Motor neuron (in vitro differentiated cells): ENCODE measurements around the gene MAS1L. TPM values are rescaled to one million over a fixed set of nuclear protein-coding genes. Genes with fewer than 3 reads are reported as not detected.

Source experiments
- ATAC-seq, 8 experiments: fragments of 200-7000 bp; cut with Tn5 transposase; replicated peaks in 6 of 8; 2 replicates each; pipeline ENCODE4 v1.8.0; 2021; ENCODE audit warnings: mild to moderate bottlenecking in 8 of 8, moderate library complexity in 8 of 8
- H3K27ac ChIP-seq, 2 donors: fragments of 250-450 bp; sonication (Bioruptor Pico); 2 replicates each; pipeline ENCODE4 v1.9.0; 2021; ENCODE audit warnings: antibody characterized with exemption in 2 of 2, mild to moderate bottlenecking in 2 of 2, moderate library complexity in 1 of 2
- H3K4me1 ChIP-seq, 2 donors: fragments of 250-450 bp; sonication (Bioruptor Pico); replicated peaks in 1 of 2; 2 replicates each; pipeline ENCODE4 v1.6.1; 2021; ENCODE audit warnings: antibody characterized with exemption in 2 of 2, mild to moderate bottlenecking in 2 of 2, moderate library complexity in 1 of 2
- H3K4me3 ChIP-seq, 5 donors: fragments of 250-450 bp; sonication (Bioruptor Pico); 2 replicates each; pipeline ENCODE4 v1.9.0; 2021; ENCODE audit warnings: antibody characterized with exemption in 5 of 5, mild to moderate bottlenecking in 5 of 5, moderate library complexity in 4 of 5
- WGBS, 10 experiments: fragments of 450-650 bp; shearing (Covaris generic); methylation state at CpG; one replicate each; pipeline ENCODE4 v1.0.0; 2022; 5-methylcytosine and 5-hydroxymethylcytosine counted together
- in situ Hi-C, 9 experiments: fragments of 400-800 bp; cut with MboI; loops; one replicate each; pipeline ENCODE4 v1.15.0; 2021; ENCODE audit warnings: low sequenced_read_pairs in 9 of 9, low pct_unique_long_range_greater_than_20kb in 2 of 9; ENCODE audit not compliant: unreplicated experiment in 9 of 9
- total RNA-seq, 8 experiments: library from RNA; unstranded; fragments of 300-600 nt; gene quantifications; 2 replicates each; pipeline versions ENCODE4 v1.2.3 to v1.2.4, GENCODE V29; 2022

Gene MAS1L
- total RNA-seq, 8 experiments from 2014 or later: 0.14 to 0.28 TPM; not detected in 6

DNA sequence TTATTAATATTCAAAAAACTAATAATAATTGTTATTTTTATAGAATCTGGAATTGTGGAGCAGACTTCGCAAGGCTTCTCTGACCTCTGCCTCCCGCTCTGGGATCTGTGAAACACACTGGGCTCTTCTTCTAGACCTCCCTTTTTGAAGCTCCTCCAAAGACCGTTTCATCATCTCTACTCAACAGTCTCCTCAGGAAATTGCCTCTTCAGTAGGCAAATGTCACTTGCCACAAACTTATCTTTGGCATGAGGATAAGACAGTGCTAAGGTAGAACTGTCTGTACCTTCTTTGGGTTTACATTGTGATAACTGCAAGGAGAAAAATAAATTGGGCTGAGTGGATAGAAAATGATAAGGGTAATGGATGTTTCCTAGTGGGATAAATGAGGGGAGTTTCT, 2.3 kb upstream of the MAS1L start:
- WGBS, 10 experiments: 22 to 94% (median 57%) methylated on average over 1 to 3 of the region's 3 CpGs; no CpG with 5 or more reads in 2 of the 10 experiments
- H3K27ac ChIP-seq: no peak overlapping the region
- no peak overlapping the region for H3K4me3 ChIP-seq
- ATAC-seq: no peak
- in situ Hi-C loops: no loop called here
- no peaks in the 10 kb centered on the region for H3K4me1 ChIP-seq

DNA sequence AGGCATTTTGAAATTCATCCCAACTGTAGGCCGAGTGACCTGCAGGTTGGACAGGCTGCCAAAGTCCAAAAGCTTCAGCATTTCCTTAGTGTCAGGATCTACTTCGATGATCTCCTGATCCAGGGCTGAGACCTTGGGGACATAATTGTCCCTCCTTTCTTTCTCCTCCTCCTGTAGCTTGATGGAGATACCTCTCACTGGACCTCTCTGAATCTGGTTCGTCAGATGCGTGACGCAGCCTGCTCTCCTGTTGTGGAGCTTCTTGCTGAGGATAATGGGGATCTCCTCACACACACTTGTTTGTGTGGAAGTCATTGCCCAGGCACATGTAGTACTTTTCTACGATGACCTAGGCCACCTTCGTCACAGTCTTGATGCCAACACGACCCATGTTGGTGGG, 1.5 kb upstream of the MAS1L start:
- Histone ChIP-seq H3K4me1 (no peaks in the 10 kb centered on the region), H3K27ac (no peak overlapping the region), H3K4me3 (no peak overlapping the region)
- WGBS, 10 experiments: 23 to 100% (median 87%) methylated on average over 1 to 6 of the region's 8 CpGs; no CpG with 5 or more reads in 1 of the 10 experiments
- no peak for ATAC-seq
- in situ Hi-C loops: no loop called here

DNA sequence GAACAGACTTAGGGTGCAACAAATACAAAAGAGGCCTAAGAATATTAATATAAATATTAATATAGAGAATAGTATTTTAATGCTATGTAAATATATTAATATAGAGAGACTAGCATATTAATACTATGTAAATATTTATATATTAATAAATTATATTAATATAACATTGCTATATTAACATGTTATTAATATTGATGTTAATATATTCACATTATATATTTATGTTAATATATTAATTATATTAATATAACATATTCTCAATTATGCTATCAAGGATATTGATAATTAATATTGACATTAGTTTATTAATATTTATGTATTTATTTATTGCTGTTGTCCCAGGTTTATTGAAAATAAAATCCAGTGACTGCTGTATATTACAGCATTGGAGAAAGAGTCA, 1.1 kb upstream of the MAS1L start:
- ATAC-seq: no peak
- Histone ChIP-seq H3K4me3 (no peak overlapping the region), H3K4me1 (no peaks in the 10 kb centered on the region), H3K27ac (no peak overlapping the region)
- in situ Hi-C loops: no loop called here

DNA sequence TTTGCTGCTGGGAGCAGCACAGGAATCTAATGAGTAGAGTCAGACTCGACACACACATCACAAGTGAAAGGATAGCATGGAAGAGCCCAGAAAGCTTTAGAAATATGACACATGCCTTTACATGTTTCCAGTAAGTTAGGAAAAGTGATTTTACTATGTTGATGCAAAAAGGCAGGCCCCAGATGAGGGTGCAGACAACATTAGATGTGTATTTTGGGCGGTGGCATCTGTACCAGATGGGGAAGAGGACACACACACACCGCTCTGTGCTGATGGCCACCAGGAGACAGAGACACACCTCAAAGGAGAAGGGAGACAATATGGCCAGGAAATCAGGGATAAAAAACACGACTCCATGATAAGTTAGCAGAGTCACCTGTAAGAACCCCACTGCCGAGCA, 625 bp downstream of the MAS1L start:
- no peak overlapping the region for H3K27ac ChIP-seq
- ATAC-seq: peak in 2 of 8 experiments; percentile 60 to 69
- in situ Hi-C loops: no loop called here
- H3K4me1 ChIP-seq: no peaks in the 10 kb centered on the region
- H3K4me3 ChIP-seq: no peak overlapping the region
- 5 to 100% (median 50%) methylated on average over 1 to 4 of the region's 5 CpGs; no CpG with 5 or more reads in 5 of the 10 experiments for WGBS, 10 experiments

DNA sequence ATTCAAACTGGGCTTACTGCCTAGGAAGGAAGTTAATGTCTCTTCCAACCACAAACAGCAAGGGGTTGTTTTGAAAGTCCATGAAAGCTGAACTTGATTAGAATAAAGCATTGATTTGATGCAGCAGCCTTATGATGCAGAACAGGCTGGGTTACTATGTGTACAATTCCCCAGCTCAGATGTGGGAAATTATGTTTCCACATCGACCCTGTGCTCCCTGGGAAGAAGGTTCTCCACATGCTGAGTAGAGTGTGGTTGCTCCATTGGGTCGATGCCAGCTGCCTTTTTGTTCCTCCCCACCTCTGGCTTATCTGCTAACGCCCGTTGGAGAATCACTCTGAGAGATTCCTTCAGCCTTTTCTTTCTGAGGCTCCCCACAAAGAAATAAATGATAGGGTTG, 1.2 kb downstream of the MAS1L start:
- H3K27ac ChIP-seq: no peak overlapping the region
- WGBS, 10 experiments: 0 to 84% (median 60%) methylated on average over 2 to 4 of the region's 4 CpGs; no CpG with 5 or more reads in 3 of the 10 experiments
- in situ Hi-C loops: no loop called here
- H3K4me3 ChIP-seq: no peak overlapping the region
- no peaks in the 10 kb centered on the region for H3K4me1 ChIP-seq
- peak in 2 of 8 experiments; percentile 67 to 85 for ATAC-seq

DNA sequence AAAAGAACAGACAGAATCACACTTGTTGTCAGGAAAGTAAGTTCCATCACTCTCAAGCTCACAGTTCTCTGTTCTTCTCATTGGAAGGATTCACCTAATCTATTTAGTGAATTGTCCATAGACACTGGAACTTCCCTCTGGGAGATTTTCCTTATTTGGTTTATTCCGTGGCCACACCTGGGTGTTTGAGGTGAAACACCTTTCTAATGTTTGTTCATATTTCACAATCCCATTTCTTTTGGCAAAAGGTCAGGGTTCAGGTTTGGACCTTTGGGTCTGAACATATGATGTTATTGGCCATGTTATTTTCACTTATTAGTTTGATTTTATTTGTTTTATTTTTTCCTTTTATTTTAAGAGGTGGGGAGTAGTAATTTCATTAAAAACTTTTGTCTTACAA, 4.0 kb downstream of the MAS1L start:
- ATAC-seq: no peak
- WGBS, 10 experiments: 0 to 83% (median 33%) methylated on average over 1 of the region's 1 CpG; no CpG with 5 or more reads in 1 of the 10 experiments
- in situ Hi-C loops: no loop called here
- Histone ChIP-seq H3K27ac (no peak overlapping the region), H3K4me1 (no peaks in the 10 kb centered on the region), H3K4me3 (no peak overlapping the region)

DNA sequence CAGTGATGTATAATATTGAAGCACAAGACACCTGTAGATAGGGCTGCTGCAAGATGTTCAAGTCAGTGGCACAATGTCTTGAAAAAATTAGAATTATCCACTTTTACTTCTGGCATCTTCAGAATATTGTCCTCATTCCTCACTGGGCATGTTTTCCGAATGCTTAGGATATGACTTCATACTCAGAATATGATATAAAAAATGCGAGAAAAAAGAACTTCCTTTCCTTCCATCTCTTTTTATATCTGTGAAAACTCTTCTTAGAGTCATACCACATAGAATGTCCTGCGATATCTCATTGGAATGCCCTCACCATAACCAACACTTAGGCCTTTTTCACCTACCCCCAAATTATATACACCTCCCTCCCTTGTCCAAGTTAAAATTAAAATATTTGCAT, 4.6 kb downstream of the MAS1L start:
- 0 to 73% (median 27%) methylated on average over 2 to 3 of the region's 3 CpGs; no CpG with 5 or more reads in 2 of the 10 experiments for WGBS, 10 experiments
- in situ Hi-C loops: no loop called here
- Histone ChIP-seq H3K4me1 (no peaks in the 10 kb centered on the region), H3K27ac (no peak overlapping the region), H3K4me3 (no peak overlapping the region)
- no peak for ATAC-seq

DNA sequence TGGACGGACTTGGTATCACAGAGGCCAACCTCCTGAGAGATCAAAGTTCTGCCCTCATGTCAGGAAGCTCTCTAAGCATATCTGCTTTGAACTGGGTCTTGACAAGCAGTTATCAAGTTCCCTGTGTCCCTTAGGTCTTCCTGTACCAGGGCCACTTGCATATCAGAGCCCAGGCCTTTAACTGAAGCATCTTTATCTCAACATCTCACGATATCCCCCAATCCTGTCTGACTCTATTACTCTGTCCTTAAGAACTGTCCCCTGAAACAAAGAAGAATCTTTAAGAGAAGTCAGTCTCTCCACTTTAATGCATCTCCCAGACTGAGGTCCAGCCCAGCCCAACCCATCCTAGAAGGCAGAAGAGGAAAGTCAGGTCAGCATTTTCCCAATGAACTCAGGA, 8.2 kb downstream of the MAS1L start:
- Histone ChIP-seq H3K4me3 (no peak overlapping the region), H3K4me1 (no peaks in the 10 kb centered on the region), H3K27ac (no peak overlapping the region)
- ATAC-seq: no peak
- WGBS, 10 experiments: 0 to 89% (median 44%) methylated on average over 1 to 2 of the region's 2 CpGs; no CpG with 5 or more reads in 6 of the 10 experiments
- in situ Hi-C loops: no loop called here

DNA sequence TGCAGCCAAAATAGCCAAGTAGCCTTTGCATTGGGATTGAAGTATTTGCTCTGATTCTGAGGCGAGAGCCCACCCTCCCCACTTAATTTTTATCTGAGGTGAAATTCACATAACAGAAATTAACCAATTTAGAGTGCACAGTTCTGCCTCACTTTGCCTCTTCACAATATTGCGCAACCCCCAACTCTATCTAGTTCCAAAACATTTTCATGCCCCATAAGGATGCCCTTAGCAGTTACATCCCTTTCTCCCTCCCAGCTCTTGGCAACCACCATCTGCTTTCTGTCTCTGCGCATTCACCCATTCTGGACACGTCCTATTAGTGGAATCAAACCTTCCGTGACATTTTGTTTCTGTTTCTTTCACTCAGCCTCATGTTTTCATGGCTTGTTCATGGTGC, 9.0 kb downstream of the MAS1L start:
- ATAC-seq: no peak
- no peak overlapping the region for H3K4me3 ChIP-seq
- in situ Hi-C loops: no loop called here
- no peaks in the 10 kb centered on the region for H3K4me1 ChIP-seq
- 20 to 90% (median 49%) methylated on average over 1 to 4 of the region's 5 CpGs; no CpG with 5 or more reads in 2 of the 10 experiments for WGBS, 10 experiments
- H3K27ac ChIP-seq: no peak overlapping the region

DNA sequence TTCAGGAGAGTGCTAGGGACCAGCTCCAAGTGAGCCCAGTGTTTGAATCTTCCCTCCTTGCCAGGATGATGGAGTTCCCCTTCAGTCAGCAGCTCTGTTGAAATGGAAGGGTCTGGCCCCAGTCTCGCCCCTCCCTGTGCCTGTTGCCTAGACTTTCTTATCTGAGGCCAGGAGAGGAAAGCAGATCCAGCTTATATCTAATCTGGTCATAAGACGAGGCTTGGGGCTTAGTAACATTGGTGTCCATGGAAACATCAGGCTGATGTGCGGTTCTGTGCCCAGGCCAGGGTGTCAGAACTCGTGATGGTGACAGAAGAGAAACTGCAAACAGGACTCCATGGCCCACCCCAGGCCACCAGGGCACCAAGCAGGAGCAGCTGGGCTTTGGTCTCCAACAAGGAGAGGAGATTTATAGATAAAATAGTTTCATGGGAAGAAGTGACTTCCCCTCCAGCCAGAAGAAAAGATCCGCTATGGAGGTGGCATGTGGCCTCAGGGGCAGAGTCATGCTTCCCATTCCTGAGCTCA, 9.8 kb downstream of the MAS1L start:
- no peak overlapping the region for H3K27ac ChIP-seq
- ATAC-seq: no peak
- no peaks in the 10 kb centered on the region for H3K4me1 ChIP-seq
- H3K4me3 ChIP-seq: no peak overlapping the region
- WGBS, 10 experiments: 0 to 80% (median 40%) methylated on average over 1 to 5 of the region's 5 CpGs; no CpG with 5 or more reads in 3 of the 10 experiments
- in situ Hi-C loops: no loop called here

DNA sequence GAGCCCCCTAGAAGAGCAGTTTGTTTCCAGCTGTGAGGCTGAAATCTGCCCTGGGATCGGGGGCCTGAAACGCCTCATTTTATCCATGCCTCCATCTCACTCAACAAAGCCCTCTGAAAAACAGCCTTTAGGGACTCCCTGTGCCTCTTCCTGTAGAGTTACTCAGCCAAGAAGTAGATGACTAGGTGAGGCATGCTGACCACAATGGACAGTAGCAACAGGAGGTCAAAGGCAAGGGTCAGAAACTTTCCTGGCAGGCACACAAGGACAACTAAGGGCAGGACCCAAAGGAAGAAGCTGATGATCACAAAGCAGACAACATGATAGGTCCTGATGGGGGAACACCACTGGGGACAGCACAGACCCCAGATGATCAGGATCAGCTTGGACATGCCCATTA, 12.8 kb downstream of the MAS1L start:
- no peak for ATAC-seq
- Histone ChIP-seq H3K27ac (no peak overlapping the region), H3K4me3 (no peak overlapping the region), H3K4me1 (no peaks in the 10 kb centered on the region)
- in situ Hi-C loops: no loop called here
- WGBS, 10 experiments: 0 to 100% (median 46%) methylated on average over 1 to 2 of the region's 2 CpGs; no CpG with 5 or more reads in 4 of the 10 experiments

DNA sequence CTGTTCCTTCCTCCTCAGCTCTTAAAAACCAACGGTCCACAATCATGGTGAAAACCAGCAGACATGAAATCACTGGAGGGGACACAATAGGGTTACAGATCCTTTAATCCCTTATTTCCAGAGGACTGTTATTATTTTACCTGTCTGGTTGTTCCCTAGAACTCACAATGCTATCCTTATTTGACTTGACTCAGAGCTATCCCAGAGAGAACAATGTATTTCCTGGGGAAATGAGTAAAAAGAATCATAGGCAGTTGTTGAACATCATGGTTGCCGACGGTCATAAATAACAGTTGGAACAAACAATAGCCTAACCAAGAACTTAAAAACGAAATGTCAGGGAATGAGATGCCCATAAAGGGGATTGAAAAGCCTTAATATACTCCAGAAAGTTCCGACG, 21.5 kb downstream of the MAS1L start:
- WGBS, 10 experiments: 0 to 100% (median 53%) methylated on average over 1 to 6 of the region's 6 CpGs; no CpG with 5 or more reads in 1 of the 10 experiments
- no peaks in the 10 kb centered on the region for H3K4me1 ChIP-seq
- no peak overlapping the region for H3K4me3 ChIP-seq
- H3K27ac ChIP-seq: no peak overlapping the region
- ATAC-seq: no peak
- in situ Hi-C loops: no loop called here

DNA sequence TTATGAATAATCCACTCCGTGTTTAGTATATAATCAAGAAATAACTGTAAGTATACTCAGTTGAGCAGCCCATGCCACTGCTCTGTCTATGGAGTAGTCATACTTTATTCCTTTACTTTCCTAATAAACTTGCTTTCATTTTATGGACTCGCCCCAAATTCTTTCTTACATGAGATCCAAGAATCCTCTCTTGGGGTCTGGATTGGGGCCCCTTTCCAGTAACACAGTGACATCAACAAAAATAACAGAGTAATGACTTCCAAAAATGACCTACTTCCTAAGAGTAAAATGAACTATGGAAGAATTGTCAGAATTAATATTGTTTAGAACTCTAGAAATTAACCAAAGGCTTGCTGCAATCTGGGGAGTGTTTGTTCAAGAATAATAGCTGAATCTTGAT, 22.0 kb downstream of the MAS1L start:
- Histone ChIP-seq H3K4me3 (no peak overlapping the region), H3K4me1 (no peaks in the 10 kb centered on the region), H3K27ac (no peak overlapping the region)
- in situ Hi-C loops: no loop called here
- no peak for ATAC-seq
- 0 to 100% (median 70%) methylated on average over 1 to 2 of the region's 2 CpGs; no CpG with 5 or more reads in 1 of the 10 experiments for WGBS, 10 experiments

DNA sequence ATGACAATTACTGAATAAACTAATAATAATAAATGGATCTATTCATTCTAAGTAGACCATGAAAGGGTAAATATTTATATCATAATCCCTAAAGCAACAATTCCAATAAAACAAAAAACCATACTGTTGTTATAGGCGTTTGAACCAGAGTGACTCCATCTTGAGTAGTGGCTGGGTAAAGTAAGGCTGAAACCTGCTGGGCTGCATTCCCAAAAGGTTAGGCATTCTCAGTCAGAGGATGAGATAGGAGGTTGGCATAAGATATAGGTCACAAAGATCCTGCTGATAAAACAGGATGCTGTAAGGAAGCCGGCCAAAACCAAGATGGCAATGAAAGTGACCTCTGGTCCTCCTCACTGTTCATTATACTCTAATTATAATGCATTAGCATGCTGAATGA, 22.5 kb downstream of the MAS1L start:
- in situ Hi-C loops: no loop called here
- H3K27ac ChIP-seq: no peak overlapping the region
- H3K4me3 ChIP-seq: no peak overlapping the region
- ATAC-seq: no peak
- H3K4me1 ChIP-seq: no peaks in the 10 kb centered on the region
- WGBS, 10 experiments: 0 to 94% (median 58%) methylated on average over 1 to 2 of the region's 2 CpGs; no CpG with 5 or more reads in 1 of the 10 experiments
